C4-2B (cell line): ENCODE data around the gene SLC25A29.

Source experiments
- H3K27ac ChIP-seq: fragments of 450-650 bp; 2 replicates; pipeline ENCODE4 v1.5.1; 2017
- CTCF ChIP-seq: fragments of 450-650 bp; conservative IDR thresholded peaks from 2 replicates; pipeline ENCODE4 v1.5.1; 2017; ENCODE audit warnings: mild to moderate bottlenecking
- ZFX ChIP-seq: fragments of 450-650 bp; IDR thresholded peaks from 2 replicates; pipeline ENCODE4 v1.6.1; 2017

The SLC25A29 gene

GRCh38 chr14:100282083-100282350 lies 24.2 kb downstream of the SLC25A29 start:
- no peak for TF ChIP-seq ZFX
- TF ChIP-seq CTCF, result no peak
- H3K27ac ChIP-seq, result no peak overlapping the region

GRCh38 chr14:100281286-100282082 lies 24.8 kb downstream of the SLC25A29 start:
- no peak for TF ChIP-seq ZFX
- no peak for TF ChIP-seq CTCF
- H3K27ac ChIP-seq, result no peak overlapping the region

GRCh38 chr14:100279563-100279962 lies 26.7 kb downstream of the SLC25A29 start:
- TF ChIP-seq CTCF (no peak), ZFX (no peak)
- H3K27ac ChIP-seq, result no peak overlapping the region

- no peak overlapping the region for H3K27ac ChIP-seq
- TF ChIP-seq ZFX (no peak), CTCF (no peak)
Measured at GRCh38 chr14:100279133-100279532, 27.1 kb downstream of the SLC25A29 start.

- no peak overlapping the region for H3K27ac ChIP-seq
- no peak for TF ChIP-seq ZFX
- TF ChIP-seq CTCF, result no peak
Measured at GRCh38 chr14:100278702-100279101, 27.5 kb downstream of the SLC25A29 start.

GRCh38 chr14:100275214-100275613 lies 31.0 kb downstream of the SLC25A29 start:
- TF ChIP-seq ZFX, result no peak
- TF ChIP-seq CTCF, result no peak
- no peak overlapping the region for H3K27ac ChIP-seq

- no peak overlapping the region for H3K27ac ChIP-seq
- TF ChIP-seq CTCF (no peak), ZFX (no peak)
Measured at GRCh38 chr14:100274250-100274649, 32.0 kb downstream of the SLC25A29 start.
